Measurements from ENCODE around the gene KLF2. TPM values are rescaled to one million over a fixed set of nuclear protein-coding genes. Genes with fewer than 3 reads are reported as not detected.
"Not testable (repeated sequence)": the region's sequence is repeated elsewhere in the genome, so short reads cannot be mapped to it uniquely, and the experiment has no call there.

Gene KLF2
- total RNA-seq, 3 donors from 2014 or later, result 8.1 to 29.5 (median 23.4) TPM

GRCh38 chr19:16340092-16340491 lies 15.5 kb downstream of the KLF2 start:
- peaks cover 3% of the 10 kb centered on the region for H3K4me1 ChIP-seq (ENCODE audit: low read depth)
- TF ChIP-seq CTCF (IDR thresholded peaks at IDR 0.05), result no peak
- no peak overlapping the region for H3K4me3 ChIP-seq
- no peaks in the 10 kb centered on the region for H3K9me3 ChIP-seq
- DNase-seq, result no peak
- intact Hi-C loops (cut with DNase I, micrococcal nuclease), result no loop called here
- no peaks in the 10 kb centered on the region for H3K36me3 ChIP-seq (ENCODE audit: low read depth)
- ATAC-seq, result no peak

- no peak for TF ChIP-seq CTCF (IDR thresholded peaks at IDR 0.05)
- ATAC-seq, result no peak
- intact Hi-C loops (cut with DNase I, micrococcal nuclease), result no loop called here
These were observed 16.0 kb downstream of the KLF2 start for GRCh38 chr19:16340654-16341053.

GRCh38 chr19:16342002-16342715 lies 17.5 kb downstream of the KLF2 start:
- peak; percentile 53 for ATAC-seq
- no peak for TF ChIP-seq CTCF (IDR thresholded peaks at IDR 0.05)
- no peaks in the 10 kb centered on the region for H3K9me3 ChIP-seq
- peaks cover 3% of the 10 kb centered on the region for H3K4me1 ChIP-seq (ENCODE audit: low read depth)
- no peak for DNase-seq
- intact Hi-C loops (cut with DNase I, micrococcal nuclease), result no loop called here
- H3K36me3 ChIP-seq (ENCODE audit: low read depth), result no peaks in the 10 kb centered on the region
- no peak overlapping the region for H3K4me3 ChIP-seq

More at GRCh38 chr19:16340654-16341053, 16.0 kb downstream of the KLF2 start:
- H3K4me1 ChIP-seq (ENCODE audit: low read depth), result peaks cover 3% of the 10 kb centered on the region
- no peak overlapping the region for H3K4me3 ChIP-seq
- DNase-seq, result no peak
- no peaks in the 10 kb centered on the region for H3K36me3 ChIP-seq (ENCODE audit: low read depth)
- no peaks in the 10 kb centered on the region for H3K9me3 ChIP-seq

GRCh38 chr19:16343156-16343555 lies 18.5 kb downstream of the KLF2 start:
- intact Hi-C loops (cut with DNase I, micrococcal nuclease), result no loop called here
- Histone ChIP-seq H3K36me3 (ENCODE audit: low read depth) (no peaks in the 10 kb centered on the region), H3K9me3 (no peaks in the 10 kb centered on the region), H3K4me3 (no peak overlapping the region), H3K4me1 (ENCODE audit: low read depth) (peaks cover 3% of the 10 kb centered on the region)
- no peak for TF ChIP-seq CTCF (IDR thresholded peaks at IDR 0.05)
- DNase-seq, result peak in 1 of 3 donors; percentile 15
- ATAC-seq, result no peak

GRCh38 chr19:16345457-16345856 lies 20.8 kb downstream of the KLF2 start:
- DNase-seq (no peak), ATAC-seq (no peak)
- no peak for TF ChIP-seq CTCF (IDR thresholded peaks at IDR 0.05)
- Histone ChIP-seq H3K36me3 (ENCODE audit: low read depth) (no peaks in the 10 kb centered on the region), H3K4me1 (ENCODE audit: low read depth) (peaks cover 3% of the 10 kb centered on the region), H3K4me3 (no peak overlapping the region), H3K9me3 (no peaks in the 10 kb centered on the region)
- intact Hi-C loops (cut with DNase I, micrococcal nuclease), result no loop called here

- ATAC-seq; H3K9me3 ChIP-seq; H3K36me3 ChIP-seq (ENCODE audit: low read depth); H3K4me1 ChIP-seq (ENCODE audit: low read depth); intact Hi-C loops (cut with DNase I, micrococcal nuclease); H3K4me3 ChIP-seq: not testable (repeated sequence)
- DNase-seq, result peak in 1 of 3 donors; percentile 10
These were observed 22.5 kb downstream of the KLF2 start for GRCh38 chr19:16347099-16347498.
